Eye (tissue), 1 donor: ENCODE results near the gene ZBTB4.

Source experiments
- DNase-seq: peaks from one replicate; pipeline ENCODE4 v3.0.0-alpha.2; 2015

ZBTB4 gene

GRCh38 chr17:7416323-7416722, 63.1 kb downstream of the ZBTB4 start:
- no peak for DNase-seq

GRCh38 chr17:7415784-7416183, 63.6 kb downstream of the ZBTB4 start:
- no peak for DNase-seq

GRCh38 chr17:7414837-7415236, 64.6 kb downstream of the ZBTB4 start:
- DNase-seq = no peak

GRCh38 chr17:7413346-7413985, 66.0 kb downstream of the ZBTB4 start:
- peak; percentile 64 for DNase-seq

GRCh38 chr17:7411427-7411750, 68.0 kb downstream of the ZBTB4 start:
- DNase-seq = no peak

- DNase-seq = no peak
These were observed 68.6 kb downstream of the ZBTB4 start for GRCh38 chr17:7410634-7411426.

GRCh38 chr17:7409716-7410115, 69.7 kb downstream of the ZBTB4 start:
- DNase-seq = no peak
